ENCODE data around the gene NSMCE4A. TPM values are rescaled to one million over a fixed set of nuclear protein-coding genes. Genes with fewer than 3 reads are reported as not detected.
"Not testable (repeated sequence)": the region's sequence is repeated elsewhere in the genome, so short reads cannot be mapped to it uniquely, and the experiment has no call there.

Gene NSMCE4A
- total and polyA plus RNA-seq, 4 experiments from 2014 or later = 57.0 to 74.8 (median 70.6) TPM

GRCh38 chr10:121941532-121941931 lies 33.5 kb downstream of the NSMCE4A start:
- H3K36me3 ChIP-seq (ENCODE audit: insufficient read depth, low read length) = no peaks in the 10 kb centered on the region
- H3K4me1 Mint-ChIP-seq = no peaks in the 10 kb centered on the region
- POLR2A ChIA-PET (ENCODE audit: partially characterized antibody) = no interaction called here
- H3K36me3 Mint-ChIP-seq = no peaks in the 10 kb centered on the region
- no peak for DNase-seq
- no peaks in the 10 kb centered on the region for H3K4me1 ChIP-seq (ENCODE audit: insufficient read depth, low read length)
- intact Hi-C loops (cut with micrococcal nuclease) = no loop called here
- no peak overlapping the region for H3K4me3 Mint-ChIP-seq
- H3K27me3 Mint-ChIP-seq = peaks cover 8 to 21% of the 10 kb centered on the region in 2 donors
- no peak overlapping the region for H3K4me3 ChIP-seq (ENCODE audit: low read length in 2 of 2)
- H3K9me3 ChIP-seq (ENCODE audit: control insufficient read depth in 1 of 2, low read length in 2 of 2) = no peaks in the 10 kb centered on the region
- no peak overlapping the region for H3K27ac ChIP-seq (ENCODE audit: low read depth, low read length)
- H3K9me3 Mint-ChIP-seq = no peaks in the 10 kb centered on the region
- no peak overlapping the region for H3K27ac Mint-ChIP-seq
- H3K27me3 ChIP-seq (ENCODE audit: insufficient read depth, low read length) = no peaks in the 10 kb centered on the region
- CTCF ChIA-PET (ENCODE audit: partially characterized antibody) = no interaction called here

GRCh38 chr10:121936295-121936694 lies 38.7 kb downstream of the NSMCE4A start:
- no peaks in the 10 kb centered on the region for H3K9me3 Mint-ChIP-seq
- Histone ChIP-seq H3K27me3 (ENCODE audit: insufficient read depth, low read length) (no peaks in the 10 kb centered on the region), H3K4me1 (ENCODE audit: insufficient read depth, low read length) (no peaks in the 10 kb centered on the region), H3K9me3 (ENCODE audit: control insufficient read depth in 1 of 2, low read length in 2 of 2) (no peaks in the 10 kb centered on the region), H3K27ac (ENCODE audit: low read depth, low read length) (no peak overlapping the region), H3K36me3 (ENCODE audit: insufficient read depth, low read length) (no peaks in the 10 kb centered on the region), H3K4me3 (ENCODE audit: low read length in 2 of 2) (no peak overlapping the region)
- H3K36me3 Mint-ChIP-seq = no peaks in the 10 kb centered on the region
- H3K4me3 Mint-ChIP-seq = no peak overlapping the region
- H3K27me3 Mint-ChIP-seq = peaks cover 8 to 21% of the 10 kb centered on the region in 2 donors
- peaks cover 0 to 1% (median 0%) of the 10 kb centered on the region in 4 donors for H3K4me1 Mint-ChIP-seq
- no peak overlapping the region for H3K27ac Mint-ChIP-seq
- no peak for DNase-seq
- CTCF ChIA-PET (ENCODE audit: partially characterized antibody) = no interaction called here
- intact Hi-C loops (cut with micrococcal nuclease) = no loop called here
- POLR2A ChIA-PET (ENCODE audit: partially characterized antibody) = interaction anchor here (0.6 kb wide), 1 partner anchor 8 kb away, joined by 4 read pairs; the partner anchor contains the start of gene ATE1

- Mint-ChIP-seq H3K4me3 (no peak overlapping the region), H3K27ac (no peak overlapping the region), H3K27me3 (peaks cover 8 to 21% of the 10 kb centered on the region in 2 donors), H3K9me3 (no peaks in the 10 kb centered on the region), H3K4me1 (peaks cover 0 to 6% (median 3%) of the 10 kb centered on the region in 4 donors), H3K36me3 (no peaks in the 10 kb centered on the region)
- Histone ChIP-seq H3K27ac (ENCODE audit: low read depth, low read length) (no peak overlapping the region), H3K27me3 (ENCODE audit: insufficient read depth, low read length) (no peaks in the 10 kb centered on the region), H3K36me3 (ENCODE audit: insufficient read depth, low read length) (no peaks in the 10 kb centered on the region), H3K4me1 (ENCODE audit: insufficient read depth, low read length) (no peaks in the 10 kb centered on the region), H3K9me3 (ENCODE audit: control insufficient read depth in 1 of 2, low read length in 2 of 2) (no peaks in the 10 kb centered on the region), H3K4me3 (ENCODE audit: low read length in 2 of 2) (no peak overlapping the region)
- DNase-seq = no peak
- CTCF ChIA-PET (ENCODE audit: partially characterized antibody) = no interaction called here
- intact Hi-C loops (cut with micrococcal nuclease) = no loop called here
- POLR2A ChIA-PET (ENCODE audit: partially characterized antibody) = no interaction called here
Observed at GRCh38 chr10:121935702-121936101, 39.3 kb downstream of the NSMCE4A start.

- H3K27ac Mint-ChIP-seq = peak overlapping the region in 5 of 7 donors; percentile 4 to 74 (median 29)
Observed at GRCh38 chr10:121930268-121931085, 44.5 kb downstream of the NSMCE4A start.

GRCh38 chr10:121929585-121930267 lies 45.3 kb downstream of the NSMCE4A start:
- Mint-ChIP-seq H3K4me3 (peak overlapping the region in 7 of 8 donors; percentile 45 to 75 (median 64)), H3K4me1 (peaks cover 15 to 36% (median 27%) of the 10 kb centered on the region in 4 donors), H3K27ac (peak overlapping the region in 6 of 7 donors; percentile 33 to 89 (median 69))
- POLR2A ChIA-PET (ENCODE audit: partially characterized antibody) = interaction anchor here (1.0 kb wide), 1 partner anchor 45 kb away, joined by 3 read pairs; no protein-coding TSS in a partner anchor
- peaks cover 17% of the 10 kb centered on the region for H3K4me1 ChIP-seq (ENCODE audit: insufficient read depth, low read length)
- H3K36me3 Mint-ChIP-seq; DNase-seq; H3K27ac ChIP-seq (ENCODE audit: low read depth, low read length); CTCF ChIA-PET (ENCODE audit: partially characterized antibody); H3K4me3 ChIP-seq (ENCODE audit: low read length in 2 of 2); H3K27me3 ChIP-seq (ENCODE audit: insufficient read depth, low read length); H3K27me3 Mint-ChIP-seq; H3K9me3 Mint-ChIP-seq; H3K9me3 ChIP-seq (ENCODE audit: control insufficient read depth in 1 of 2, low read length in 2 of 2); H3K36me3 ChIP-seq (ENCODE audit: insufficient read depth, low read length): not testable (repeated sequence)
- intact Hi-C loops (cut with micrococcal nuclease) = loop anchor here (2.0 kb wide), 2 partner anchors 445 to 1079 kb away; partner anchors contain the start of genes ACADSB, IKZF5 and PLEKHA1

More at GRCh38 chr10:121930268-121931085, 44.5 kb downstream of the NSMCE4A start:
- DNase-seq; intact Hi-C loops (cut with micrococcal nuclease); H3K27me3 Mint-ChIP-seq; H3K27ac ChIP-seq (ENCODE audit: low read depth, low read length); H3K27me3 ChIP-seq (ENCODE audit: insufficient read depth, low read length); POLR2A ChIA-PET (ENCODE audit: partially characterized antibody); H3K4me3 ChIP-seq (ENCODE audit: low read length in 2 of 2); H3K36me3 Mint-ChIP-seq; CTCF ChIA-PET (ENCODE audit: partially characterized antibody); H3K36me3 ChIP-seq (ENCODE audit: insufficient read depth, low read length); H3K9me3 ChIP-seq (ENCODE audit: control insufficient read depth in 1 of 2, low read length in 2 of 2); H3K9me3 Mint-ChIP-seq: not testable (repeated sequence)
- peak overlapping the region in 5 of 8 donors; percentile 45 to 75 (median 63) for H3K4me3 Mint-ChIP-seq
- H3K4me1 Mint-ChIP-seq = peaks cover 12 to 33% (median 24%) of the 10 kb centered on the region in 4 donors
- H3K4me1 ChIP-seq (ENCODE audit: insufficient read depth, low read length) = peaks cover 17% of the 10 kb centered on the region

- peak in 1 of 5 donors; percentile 12 for DNase-seq
Observed at GRCh38 chr10:121928528-121928884, 46.5 kb downstream of the NSMCE4A start.

More at GRCh38 chr10:121928528-121928884, 46.5 kb downstream of the NSMCE4A start:
- Mint-ChIP-seq H3K9me3 (no peaks in the 10 kb centered on the region), H3K36me3 (peaks cover 0 to 8% of the 10 kb centered on the region in 2 donors), H3K4me1 (peaks cover 13 to 36% (median 27%) of the 10 kb centered on the region in 4 donors), H3K27ac (peak overlapping the region; percentile 76 to 99 (median 95)), H3K27me3 (no peaks in the 10 kb centered on the region), H3K4me3 (peak overlapping the region; percentile 90 to 97 (median 92))
- Histone ChIP-seq H3K27ac (ENCODE audit: low read depth, low read length) (peak overlapping the region; percentile 90), H3K36me3 (ENCODE audit: insufficient read depth, low read length) (no peaks in the 10 kb centered on the region), H3K9me3 (ENCODE audit: control insufficient read depth in 1 of 2, low read length in 2 of 2) (no peaks in the 10 kb centered on the region), H3K27me3 (ENCODE audit: insufficient read depth, low read length) (no peaks in the 10 kb centered on the region), H3K4me3 (ENCODE audit: low read length in 2 of 2) (peak overlapping the region; percentile 65 to 97), H3K4me1 (ENCODE audit: insufficient read depth, low read length) (peaks cover 17% of the 10 kb centered on the region)
- intact Hi-C loops (cut with micrococcal nuclease) = loop anchor here (1.0 to 2.0 kb wide), 3 partner anchors 46 to 1080 kb away; partner anchors contain the start of genes ACADSB, IKZF5 and PLEKHA1
- ChIA-PET CTCF (ENCODE audit: partially characterized antibody) (interaction anchor here (0.5 to 1.2 kb wide), 4 partner anchors 36 to 1025 kb away, joined by 3 read pairs; partner anchors contain the start of gene C10orf88), POLR2A (ENCODE audit: partially characterized antibody) (interaction anchor here (0.6 to 1.8 kb wide), 7 partner anchors 8 to 1076 kb away, joined by 3 to 11 read pairs (median 3); partner anchors contain the start of gene NSMCE4A)
